Neural crest cell (in vitro differentiated cells): Measurements from ENCODE around the gene MYO5A. TPM values are rescaled to one million over a fixed set of nuclear protein-coding genes. Genes with fewer than 3 reads are reported as not detected.

Experiments
- DNase-seq: peaks from one replicate; pipeline ENCODE4 v3.0.0; 2021; ENCODE audit warnings: low read depth, mixed read lengths, low spot score
- H3K27ac Mint-ChIP-seq: one replicate; pipeline ENCODE4 v1.8.0; 2021; ENCODE audit warnings: mild to moderate bottlenecking, mixed read lengths; ENCODE audit not compliant: unreplicated experiment
- H3K27me3 Mint-ChIP-seq: 2 replicates; pipeline ENCODE4 v1.8.0; 2021; ENCODE audit warnings: low read depth, mild to moderate bottlenecking, mixed read lengths
- H3K36me3 Mint-ChIP-seq: 2 replicates; pipeline ENCODE4 v1.8.0; 2021; ENCODE audit warnings: low read depth, mild to moderate bottlenecking, mixed read lengths
- H3K4me1 Mint-ChIP-seq: 2 replicates; pipeline ENCODE4 v1.8.0; 2021; ENCODE audit warnings: mixed read lengths
- H3K4me3 Mint-ChIP-seq: one replicate; pipeline ENCODE4 v1.8.0; 2021; ENCODE audit warnings: mild to moderate bottlenecking, mixed read lengths
- H3K9me3 Mint-ChIP-seq: 2 replicates; pipeline ENCODE4 v1.8.0; 2021; ENCODE audit warnings: mixed read lengths
- total RNA-seq: library from RNA; stranded (reverse); gene quantifications from 2 replicates; pipeline ENCODE4 v1.2.1, GENCODE V29; 2021
- TF ChIP-seq, protein P1 (sequence below): fragments of 200-600 bp; sonication (generic); conservative IDR thresholded peaks from 2 replicates; pipeline ENCODE4 v1.5.0; 2021; ENCODE audit warnings: antibody characterized with exemption, mild to moderate bottlenecking

MYO5A gene
- total RNA-seq, 1 donor from 2014 or later = 29.1 TPM

DNA sequence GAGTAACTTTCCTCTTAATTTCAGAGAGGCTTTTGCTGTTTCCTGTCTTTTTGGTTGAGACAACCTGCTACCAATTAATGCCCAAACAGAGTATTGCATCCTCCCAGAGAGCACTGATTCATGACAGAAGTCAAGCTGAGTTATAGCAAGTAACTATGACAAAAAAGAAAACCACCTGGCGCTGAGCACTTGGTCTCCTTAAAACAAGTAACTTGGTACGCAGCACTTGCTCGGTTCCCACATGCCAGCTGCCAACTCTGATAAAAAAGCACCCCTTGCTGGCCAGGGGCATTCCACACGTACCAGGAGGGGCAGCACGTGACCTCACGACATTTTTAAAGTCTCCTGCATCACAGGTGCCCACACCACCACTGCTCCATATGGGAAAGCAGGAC lies 219.5 kb downstream of the MYO5A start:
- peaks cover 7% of the 10 kb centered on the region for H3K4me1 Mint-ChIP-seq
- no peak for DNase-seq
- H3K27ac Mint-ChIP-seq = no peak overlapping the region
- no peaks in the 10 kb centered on the region for H3K27me3 Mint-ChIP-seq
- H3K4me3 Mint-ChIP-seq = no peak overlapping the region
- TF ChIP-seq, protein P1, sequence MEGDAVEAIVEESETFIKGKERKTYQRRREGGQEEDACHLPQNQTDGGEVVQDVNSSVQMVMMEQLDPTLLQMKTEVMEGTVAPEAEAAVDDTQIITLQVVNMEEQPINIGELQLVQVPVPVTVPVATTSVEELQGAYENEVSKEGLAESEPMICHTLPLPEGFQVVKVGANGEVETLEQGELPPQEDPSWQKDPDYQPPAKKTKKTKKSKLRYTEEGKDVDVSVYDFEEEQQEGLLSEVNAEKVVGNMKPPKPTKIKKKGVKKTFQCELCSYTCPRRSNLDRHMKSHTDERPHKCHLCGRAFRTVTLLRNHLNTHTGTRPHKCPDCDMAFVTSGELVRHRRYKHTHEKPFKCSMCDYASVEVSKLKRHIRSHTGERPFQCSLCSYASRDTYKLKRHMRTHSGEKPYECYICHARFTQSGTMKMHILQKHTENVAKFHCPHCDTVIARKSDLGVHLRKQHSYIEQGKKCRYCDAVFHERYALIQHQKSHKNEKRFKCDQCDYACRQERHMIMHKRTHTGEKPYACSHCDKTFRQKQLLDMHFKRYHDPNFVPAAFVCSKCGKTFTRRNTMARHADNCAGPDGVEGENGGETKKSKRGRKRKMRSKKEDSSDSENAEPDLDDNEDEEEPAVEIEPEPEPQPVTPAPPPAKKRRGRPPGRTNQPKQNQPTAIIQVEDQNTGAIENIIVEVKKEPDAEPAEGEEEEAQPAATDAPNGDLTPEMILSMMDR = no peak
- H3K9me3 Mint-ChIP-seq = peaks cover 3% of the 10 kb centered on the region
- H3K36me3 Mint-ChIP-seq = peaks cover 7% of the 10 kb centered on the region

DNA sequence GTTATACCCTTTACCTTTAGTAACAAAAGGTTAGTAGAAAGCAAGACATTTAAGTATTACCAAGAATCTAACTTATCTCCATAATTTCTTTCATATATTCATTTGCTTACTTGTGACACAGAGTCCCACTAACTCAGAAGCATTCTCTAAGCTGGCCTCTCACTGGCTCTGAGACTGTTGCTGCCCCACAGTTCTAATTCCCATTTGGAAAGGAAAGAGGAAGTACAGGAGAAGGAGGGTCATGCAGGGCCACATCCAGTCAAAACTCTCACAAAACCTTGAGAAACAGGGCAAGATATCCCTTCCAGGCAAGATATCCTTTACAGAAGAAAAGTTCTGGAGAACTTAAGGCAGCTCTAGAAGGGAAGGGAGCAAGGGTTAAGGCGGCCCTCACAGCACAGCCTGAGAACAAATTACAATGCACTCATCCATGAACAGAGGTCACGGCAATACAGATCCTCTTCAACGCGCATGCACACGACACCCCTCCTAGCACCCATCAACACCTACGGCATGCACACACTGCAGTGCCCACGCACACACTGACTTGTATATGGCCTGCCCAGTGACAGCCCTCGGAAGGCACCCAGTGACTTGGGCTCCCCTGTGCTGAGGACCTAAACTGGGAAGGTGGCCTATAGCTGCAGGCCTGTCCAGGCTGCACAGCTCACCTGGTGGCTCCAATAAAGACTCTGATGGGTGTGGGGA lies 220.1 kb downstream of the MYO5A start:
- H3K36me3 Mint-ChIP-seq = peaks cover 6% of the 10 kb centered on the region
- DNase-seq = no peak
- H3K4me3 Mint-ChIP-seq = no peak overlapping the region
- no peak overlapping the region for H3K27ac Mint-ChIP-seq
- H3K27me3 Mint-ChIP-seq = no peaks in the 10 kb centered on the region
- peaks cover 7% of the 10 kb centered on the region for H3K4me1 Mint-ChIP-seq
- TF ChIP-seq, protein P1 = no peak
- H3K9me3 Mint-ChIP-seq = peaks cover 3% of the 10 kb centered on the region

DNA sequence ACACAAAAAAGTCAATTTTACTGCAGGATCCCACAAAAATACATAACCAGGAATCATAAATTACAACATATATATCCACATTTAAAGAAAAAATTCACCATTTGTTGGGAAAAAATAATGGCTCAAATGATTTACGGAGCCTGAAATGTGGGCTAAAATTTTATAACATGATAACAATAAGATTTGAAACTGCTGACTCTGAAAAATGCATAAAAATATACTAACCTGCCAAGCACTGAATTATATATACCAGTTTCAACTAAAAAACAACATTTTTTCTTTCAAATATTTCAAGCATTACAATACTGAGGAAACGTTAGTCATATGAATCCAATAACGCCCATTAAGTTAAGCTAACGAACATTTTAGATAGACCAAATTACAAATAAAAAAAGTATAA lies 220.8 kb downstream of the MYO5A start:
- H3K27me3 Mint-ChIP-seq = no peaks in the 10 kb centered on the region
- DNase-seq = no peak
- peaks cover 7% of the 10 kb centered on the region for H3K4me1 Mint-ChIP-seq
- TF ChIP-seq, protein P1 = no peak
- H3K9me3 Mint-ChIP-seq = peaks cover 3% of the 10 kb centered on the region
- no peak overlapping the region for H3K27ac Mint-ChIP-seq
- H3K36me3 Mint-ChIP-seq = peaks cover 5% of the 10 kb centered on the region
- H3K4me3 Mint-ChIP-seq = no peak overlapping the region

DNA sequence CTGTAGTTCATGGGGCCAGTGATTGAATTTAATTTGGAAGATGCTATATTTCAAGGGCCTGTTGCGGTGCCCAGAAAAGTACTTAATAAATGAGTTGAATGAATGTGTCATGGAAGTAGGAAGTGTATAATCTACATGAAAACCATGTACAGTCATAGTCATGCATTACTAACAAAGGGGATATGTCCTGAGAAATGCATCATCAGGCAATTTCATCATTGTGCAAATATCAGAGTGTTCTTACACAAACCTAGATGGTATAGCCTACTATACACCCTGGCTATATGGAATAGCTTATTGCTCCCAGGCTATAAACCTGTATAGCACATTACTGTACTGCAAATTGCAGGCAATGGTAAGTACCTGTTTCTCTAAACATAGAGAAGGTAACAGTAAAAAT lies 222.4 kb downstream of the MYO5A start:
- TF ChIP-seq, protein P1 = no peak
- Mint-ChIP-seq H3K4me1 (peaks cover 7% of the 10 kb centered on the region), H3K9me3 (peaks cover 3% of the 10 kb centered on the region), H3K27me3 (no peaks in the 10 kb centered on the region), H3K36me3 (peaks cover 5% of the 10 kb centered on the region), H3K27ac (no peak overlapping the region), H3K4me3 (no peak overlapping the region)
- no peak for DNase-seq

DNA sequence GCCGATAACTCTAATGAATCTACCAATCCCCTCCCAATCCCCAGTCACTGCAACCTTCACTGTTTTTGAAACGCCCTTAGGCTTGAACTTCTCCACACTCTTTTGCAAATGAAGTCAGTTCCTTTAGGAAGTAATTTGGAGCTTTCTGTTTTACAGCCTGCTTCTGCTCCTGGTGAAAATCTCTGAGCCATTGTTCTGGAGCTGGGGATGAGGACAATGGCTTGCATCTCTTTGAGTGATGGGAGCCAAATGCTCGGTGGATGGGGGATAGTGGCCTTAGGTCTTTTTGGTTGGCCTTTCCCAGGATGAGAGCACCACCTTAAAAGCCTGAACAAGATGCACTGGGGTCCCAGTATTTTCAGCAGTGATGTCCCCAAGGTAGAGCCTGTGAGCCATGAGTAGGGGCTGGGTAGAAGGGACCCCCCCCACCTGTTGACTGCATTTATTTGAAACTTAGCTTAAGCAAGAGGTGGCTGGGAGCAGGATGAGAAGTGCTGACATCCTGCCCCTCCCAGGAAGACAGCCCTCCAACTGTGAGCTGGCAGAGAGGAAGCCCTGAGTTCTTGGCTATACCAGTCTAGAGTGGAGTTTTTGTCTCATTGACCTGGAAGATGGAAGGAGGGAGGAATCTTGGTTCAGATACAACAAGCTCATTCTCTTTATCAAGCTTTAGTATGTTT lies 225.4 kb downstream of the MYO5A start:
- no peak overlapping the region for H3K27ac Mint-ChIP-seq
- H3K9me3 Mint-ChIP-seq = peaks cover 3% of the 10 kb centered on the region
- no peaks in the 10 kb centered on the region for H3K27me3 Mint-ChIP-seq
- peaks cover 2% of the 10 kb centered on the region for H3K36me3 Mint-ChIP-seq
- H3K4me3 Mint-ChIP-seq = no peak overlapping the region
- DNase-seq = no peak
- TF ChIP-seq, protein P1 = no peak
- no peaks in the 10 kb centered on the region for H3K4me1 Mint-ChIP-seq
